ENCODE results near the gene TMCC3.
A peak's percentile ranks its signal among the peaks of the same experiment; 100 is the strongest.
"Not testable (repeated sequence)": the region's sequence is repeated elsewhere in the genome, so short reads cannot be mapped to it uniquely, and the experiment has no call there.

Gene TMCC3

GRCh38 chr12:94604366-94604698 lies 46.0 kb downstream of the TMCC3 start:
- no peak overlapping the region for H3K4me3 ChIP-seq (ENCODE audit: control insufficient read depth, low read depth, low read length)

GRCh38 chr12:94603434-94604365 lies 46.7 kb downstream of the TMCC3 start:
- no peak for DNase-seq (ENCODE audit: low read depth)
- TF ChIP-seq CTCF (conservative IDR thresholded peaks at IDR 0.05; ENCODE audit: control insufficient read depth, insufficient read depth, low read depth, low read length), result peak; percentile 68
- H3K4me3 ChIP-seq (ENCODE audit: control insufficient read depth, low read depth, low read length), result no peak overlapping the region

More at GRCh38 chr12:94604366-94604698, 46.0 kb downstream of the TMCC3 start:
- no peak for DNase-seq (ENCODE audit: low read depth)
- no peak for TF ChIP-seq CTCF (conservative IDR thresholded peaks at IDR 0.05; ENCODE audit: control insufficient read depth, insufficient read depth, low read depth, low read length)

GRCh38 chr12:94602024-94602423 lies 48.3 kb downstream of the TMCC3 start:
- no peak overlapping the region for H3K4me3 ChIP-seq (ENCODE audit: control insufficient read depth, low read depth, low read length)
- DNase-seq (ENCODE audit: low read depth), result no peak
- TF ChIP-seq CTCF (conservative IDR thresholded peaks at IDR 0.05; ENCODE audit: control insufficient read depth, insufficient read depth, low read depth, low read length), result no peak

GRCh38 chr12:94601307-94601706 lies 49.0 kb downstream of the TMCC3 start:
- H3K4me3 ChIP-seq (ENCODE audit: control insufficient read depth, low read depth, low read length), result not testable (repeated sequence)
- DNase-seq (ENCODE audit: low read depth), result peak; percentile 27

- DNase-seq (ENCODE audit: low read depth), result no peak
- H3K4me3 ChIP-seq (ENCODE audit: control insufficient read depth, low read depth, low read length), result no peak overlapping the region
- no peak for TF ChIP-seq CTCF (conservative IDR thresholded peaks at IDR 0.05; ENCODE audit: control insufficient read depth, insufficient read depth, low read depth, low read length)
Observed at GRCh38 chr12:94599189-94599588, 51.2 kb downstream of the TMCC3 start.

GRCh38 chr12:94597268-94597667 lies 53.1 kb downstream of the TMCC3 start:
- TF ChIP-seq CTCF (conservative IDR thresholded peaks at IDR 0.05; ENCODE audit: control insufficient read depth, insufficient read depth, low read depth, low read length), result no peak
- no peak for DNase-seq (ENCODE audit: low read depth)
- no peak overlapping the region for H3K4me3 ChIP-seq (ENCODE audit: control insufficient read depth, low read depth, low read length)

- no peak overlapping the region for H3K4me3 ChIP-seq (ENCODE audit: control insufficient read depth, low read depth, low read length)
- DNase-seq (ENCODE audit: low read depth), result peak; percentile 27
- TF ChIP-seq CTCF (conservative IDR thresholded peaks at IDR 0.05; ENCODE audit: control insufficient read depth, insufficient read depth, low read depth, low read length), result no peak
Observed at GRCh38 chr12:94596596-94596995, 53.8 kb downstream of the TMCC3 start.
